Globus pallidus (tissue), 1 donor: ENCODE measurements around the gene RWDD2A.
"Not testable (repeated sequence)": the region's sequence is repeated elsewhere in the genome, so short reads cannot be mapped to it uniquely, and the experiment has no call there.

Source experiments
- DNase-seq: peaks from one replicate; pipeline ENCODE4 v3.0.0-alpha.2; 2015; ENCODE audit warnings: low spot score

RWDD2A gene

DNA sequence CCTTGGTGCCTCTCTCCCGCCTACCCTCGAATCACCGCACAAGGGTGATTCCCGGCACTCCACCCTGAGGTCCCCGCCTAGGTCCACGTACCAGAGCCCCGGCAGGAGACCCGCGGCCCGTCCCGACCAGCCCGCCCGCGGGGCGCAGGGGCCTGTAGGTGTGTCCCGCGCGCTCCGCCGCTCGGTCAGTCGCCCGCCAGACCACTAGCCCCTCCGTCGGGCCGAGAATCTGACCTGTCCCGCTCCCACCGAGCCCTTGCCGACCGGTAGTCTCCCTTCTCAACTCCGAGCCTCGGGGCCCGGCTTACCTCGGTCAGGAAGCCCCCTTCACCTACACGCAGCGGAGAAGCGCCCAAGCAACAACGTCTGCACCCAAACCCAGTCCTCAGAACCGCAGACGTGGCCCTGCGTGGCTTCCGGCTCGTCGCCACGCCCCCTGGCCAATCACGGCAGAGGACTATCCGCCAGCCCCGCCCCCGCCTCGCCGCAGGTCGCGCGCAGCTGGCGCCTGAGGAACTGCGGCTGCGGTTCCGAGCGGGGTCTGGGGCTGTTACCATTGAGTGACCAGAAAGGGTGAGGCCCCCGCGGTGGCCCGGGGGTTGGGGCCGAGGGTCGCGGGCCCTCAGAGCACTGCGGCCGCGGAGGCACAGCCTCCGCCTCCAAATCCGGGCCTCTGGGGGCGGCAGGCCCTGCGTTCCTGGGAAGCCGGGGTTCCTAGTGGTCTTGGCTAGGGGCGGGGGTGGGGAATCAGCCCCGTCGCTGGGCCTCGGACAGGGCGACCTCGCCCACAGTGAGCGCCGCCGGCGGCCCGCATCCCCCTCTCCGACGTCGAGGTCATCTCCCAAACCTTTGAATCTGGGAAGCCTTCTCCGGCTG is at the start of gene RWDD2A, which contains the start of gene PGM3:
TSS of gene RWDD2A (plus strand) at position 487 of the 876 bp plus-strand sequence. CDS start 1,095 bp downstream, outside the sequence.
TSS of gene PGM3 (minus strand) at position 395 of the 876 bp plus-strand sequence. CDS start 2,253 bp downstream, outside the sequence.
- peak; percentile 91 for DNase-seq

DNA sequence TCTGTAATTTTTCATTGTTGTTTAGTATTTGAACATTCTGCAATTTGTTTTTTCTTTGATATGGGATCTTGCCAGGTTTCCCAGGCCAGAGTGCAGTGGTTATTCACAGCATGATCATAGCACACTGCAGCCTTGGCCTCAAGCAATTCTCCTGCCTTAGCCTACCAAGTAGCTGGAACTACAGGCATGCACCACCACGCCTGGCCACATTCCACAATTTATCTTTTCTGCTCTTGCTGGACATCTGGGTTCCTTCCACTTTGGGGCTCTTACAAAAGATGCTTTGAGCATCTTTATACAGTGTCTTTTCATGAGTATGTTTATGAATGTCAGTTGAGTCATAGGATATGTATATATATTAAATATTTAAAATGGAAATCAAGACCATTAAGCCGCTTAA is 42.0 kb upstream of the RWDD2A start:
- DNase-seq: no peak

DNA sequence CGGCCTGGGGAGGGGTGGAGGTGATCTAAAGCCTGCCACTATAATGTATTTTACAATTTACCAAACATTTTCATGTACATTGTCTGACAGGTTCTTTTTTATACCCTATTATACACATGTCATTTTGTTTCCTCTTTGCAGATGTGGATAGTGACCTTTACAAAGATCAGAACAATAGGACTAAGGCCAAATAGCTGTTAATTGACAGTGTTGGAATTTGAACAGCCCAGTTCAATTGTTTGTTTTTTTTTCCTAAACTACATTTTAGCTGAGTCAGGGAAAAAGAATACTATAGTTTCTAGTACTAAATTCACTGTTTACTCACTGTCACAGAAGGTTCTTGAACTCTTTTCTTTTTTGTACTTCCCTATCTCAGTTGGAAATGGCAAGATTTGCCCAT is 40.2 kb upstream of the RWDD2A start:
- DNase-seq: no peak

DNA sequence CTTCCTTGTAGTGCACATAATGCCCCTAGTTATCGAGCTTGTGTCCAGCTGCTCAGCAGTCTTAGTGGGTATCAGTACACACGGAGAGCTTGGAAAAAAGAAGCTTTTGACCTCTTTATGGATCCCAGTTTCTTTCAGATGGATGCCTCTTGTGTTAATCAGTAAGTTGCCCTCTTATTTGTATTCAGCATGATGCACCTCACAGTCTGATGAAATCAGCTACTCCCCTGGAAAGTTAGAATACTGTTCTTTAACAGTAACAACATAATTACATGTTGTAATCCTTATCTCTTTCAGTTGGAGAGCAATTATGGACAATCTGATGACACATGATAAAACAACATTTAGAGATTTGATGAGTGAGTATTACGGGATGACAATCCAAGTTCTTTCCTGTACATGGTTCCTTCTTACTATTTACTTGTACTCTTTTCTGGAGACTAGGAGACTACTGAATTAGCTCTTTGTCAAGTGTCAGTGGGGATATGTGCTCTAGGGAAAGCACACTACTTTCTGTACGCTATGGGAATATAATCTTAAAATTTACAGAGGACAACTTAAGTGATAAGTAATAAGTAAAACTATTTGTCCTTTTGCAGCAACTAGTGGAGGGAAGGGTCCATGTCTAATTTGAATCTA is 39.2 kb upstream of the RWDD2A start:
- no peak for DNase-seq

DNA sequence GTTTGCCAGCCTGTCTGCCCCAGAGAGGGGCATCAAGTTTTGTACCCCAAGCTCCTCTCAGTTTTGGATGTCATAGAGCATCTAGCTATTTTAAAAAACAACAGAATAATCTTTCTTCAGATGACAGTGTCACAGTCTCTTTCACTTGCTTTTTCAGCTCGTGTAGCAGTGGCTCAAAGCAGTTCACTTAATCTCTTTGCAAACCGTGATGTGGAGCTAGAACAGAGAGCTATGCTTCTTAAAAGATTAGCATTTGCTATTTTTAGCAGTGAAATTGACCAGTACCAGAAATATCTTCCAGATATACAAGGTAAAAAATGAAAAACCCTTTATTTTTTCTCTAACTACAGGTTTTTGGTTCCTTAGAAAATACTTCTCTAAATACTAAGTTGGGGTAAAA is 37.4 kb upstream of the RWDD2A start:
- DNase-seq: no peak

DNA sequence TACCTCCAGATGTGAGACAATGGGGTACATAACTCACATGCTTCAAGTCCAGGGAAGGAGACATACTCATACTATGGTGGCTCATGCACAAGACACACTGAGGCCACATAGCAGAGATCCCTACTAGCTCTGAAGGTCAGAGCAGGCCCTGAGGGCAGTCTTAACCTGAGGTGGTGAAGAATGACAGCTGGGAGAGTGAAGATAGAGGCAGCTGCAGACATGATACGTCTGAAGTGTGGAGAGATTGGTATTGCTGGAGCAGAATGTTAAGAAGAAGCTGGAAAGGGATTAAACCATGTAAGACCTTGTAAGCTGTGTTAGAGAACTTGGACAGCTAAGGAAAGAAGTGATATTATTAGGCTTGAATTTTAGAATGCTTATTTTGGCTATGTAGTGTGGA is 33.0 kb upstream of the RWDD2A start:
- no peak for DNase-seq

DNA sequence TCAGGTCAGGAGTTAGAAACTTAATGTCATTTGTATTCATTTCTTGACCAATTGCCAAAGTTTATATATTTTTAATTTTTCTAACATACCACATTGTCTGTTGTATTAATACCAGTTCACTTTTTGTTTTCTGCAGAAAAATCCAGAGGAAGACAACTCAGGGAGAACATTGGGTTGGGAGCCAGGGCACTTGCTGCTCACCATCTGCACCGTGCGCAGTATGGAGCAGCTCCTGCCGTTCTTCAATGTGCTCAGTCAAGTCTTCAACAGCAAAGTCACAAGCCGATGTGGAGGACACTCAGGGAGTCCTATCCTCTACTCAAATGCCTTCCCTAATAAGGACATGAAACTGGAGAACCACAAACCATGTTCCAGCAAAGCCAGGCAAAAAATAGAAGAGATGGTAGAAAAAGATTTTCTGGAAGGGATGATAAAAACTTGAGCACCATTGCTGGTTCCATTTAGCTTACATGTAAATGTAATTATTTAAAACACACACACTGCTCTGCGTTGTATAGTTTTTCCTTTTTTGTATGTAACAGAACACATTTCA is 25.4 kb upstream of the RWDD2A start:
- no peak for DNase-seq

DNA sequence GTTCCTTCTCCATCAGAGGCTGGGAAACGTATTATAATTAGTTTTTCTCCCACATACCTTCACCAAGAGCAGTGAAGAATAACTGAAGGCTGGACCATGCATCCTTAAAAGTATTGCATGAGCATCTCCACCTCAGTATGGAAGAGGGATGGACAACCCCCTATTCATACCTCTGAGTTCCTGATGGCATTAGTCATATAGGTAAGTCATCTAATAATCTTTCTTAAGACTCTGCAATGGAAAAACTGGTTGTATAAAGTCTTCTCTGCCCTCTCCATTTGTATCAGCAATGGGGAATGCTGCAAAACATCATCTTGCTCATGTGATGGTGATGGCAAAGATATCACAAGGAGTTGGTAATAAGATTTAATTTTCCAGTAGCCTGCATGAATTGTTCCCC is 24.6 kb upstream of the RWDD2A start:
- no peak for DNase-seq

DNA sequence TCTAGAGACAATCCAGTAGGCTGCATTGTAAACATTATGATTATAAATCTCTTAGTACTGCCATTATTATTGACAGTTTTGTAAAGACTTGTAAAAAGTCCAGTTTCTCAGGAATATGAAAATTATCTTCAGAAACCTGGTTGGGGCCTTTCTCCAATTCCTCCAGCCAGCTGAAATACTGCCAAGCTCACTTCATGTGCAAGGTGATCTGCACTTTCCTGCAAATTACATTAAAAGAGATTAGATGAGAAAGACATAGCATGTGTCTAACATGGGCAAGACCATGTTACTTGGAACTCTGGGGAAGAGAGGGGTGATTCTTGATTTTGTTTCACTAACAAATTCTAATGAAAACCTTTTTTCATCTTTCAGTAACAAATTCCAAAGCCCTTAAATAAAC is 24.1 kb upstream of the RWDD2A start:
- DNase-seq: no peak

DNA sequence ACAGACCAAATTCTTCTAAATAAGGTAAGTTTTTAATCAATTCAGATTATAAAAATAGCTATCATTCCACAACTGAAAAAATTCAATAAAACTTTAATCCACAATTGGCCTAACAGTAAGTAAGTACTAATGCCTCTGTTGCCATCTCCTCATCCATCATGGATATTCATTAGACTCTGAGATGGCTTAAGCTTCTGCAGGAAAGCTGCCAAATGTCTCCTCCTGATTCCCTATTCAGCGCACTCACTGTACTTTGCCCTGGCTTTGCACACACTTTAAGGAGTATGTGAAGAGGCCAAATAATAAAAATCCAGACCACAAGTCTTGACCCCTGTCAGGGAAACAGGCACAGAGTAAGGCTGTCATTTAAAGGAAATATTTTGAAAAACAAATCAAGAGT is 23.6 kb upstream of the RWDD2A start:
- DNase-seq: peak; percentile 24

DNA sequence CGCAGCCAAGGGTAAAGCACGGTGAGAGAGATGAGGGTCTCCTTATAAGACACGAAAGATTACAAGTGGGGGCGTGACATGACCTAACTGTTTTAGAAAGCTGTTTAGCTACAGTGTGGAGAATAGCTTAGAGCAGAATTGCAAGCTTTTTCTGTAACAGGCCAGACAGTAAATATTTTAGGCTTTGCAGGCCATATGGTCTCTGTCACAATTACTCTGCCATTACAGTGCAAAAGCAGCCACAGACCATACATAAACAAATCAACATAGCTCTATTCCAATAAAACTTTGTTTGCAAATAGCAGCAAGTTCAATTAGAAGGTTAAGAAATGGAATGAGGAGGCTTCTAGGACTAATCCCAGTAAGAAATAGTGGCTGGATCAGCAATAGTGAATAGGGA is 16.9 kb upstream of the RWDD2A start:
- no peak for DNase-seq

DNA sequence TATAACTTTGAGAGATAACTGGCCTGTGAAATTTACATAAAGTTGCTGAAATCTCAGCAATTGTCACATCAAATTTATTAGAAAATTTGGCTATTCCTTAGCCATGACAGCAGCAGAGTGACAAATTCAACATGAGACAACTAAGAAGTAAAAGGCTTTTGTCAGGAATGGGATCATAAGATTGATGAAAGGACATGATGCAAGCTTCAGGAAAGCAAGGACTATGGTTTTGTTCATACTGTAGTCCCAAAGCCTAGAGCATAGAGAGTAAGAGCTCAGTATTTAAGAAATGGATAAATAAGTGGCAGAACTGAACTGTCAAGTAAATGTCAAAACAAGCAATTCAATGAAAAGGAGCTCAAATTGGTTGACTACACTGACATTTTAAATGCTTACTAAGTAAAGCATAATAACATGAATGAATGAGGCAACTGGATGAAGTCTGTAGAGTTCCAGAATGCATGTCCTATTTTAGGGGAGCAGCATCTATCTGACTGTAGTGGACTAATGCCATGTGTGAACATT is 12.7 kb upstream of the RWDD2A start:
- DNase-seq: no peak

DNA sequence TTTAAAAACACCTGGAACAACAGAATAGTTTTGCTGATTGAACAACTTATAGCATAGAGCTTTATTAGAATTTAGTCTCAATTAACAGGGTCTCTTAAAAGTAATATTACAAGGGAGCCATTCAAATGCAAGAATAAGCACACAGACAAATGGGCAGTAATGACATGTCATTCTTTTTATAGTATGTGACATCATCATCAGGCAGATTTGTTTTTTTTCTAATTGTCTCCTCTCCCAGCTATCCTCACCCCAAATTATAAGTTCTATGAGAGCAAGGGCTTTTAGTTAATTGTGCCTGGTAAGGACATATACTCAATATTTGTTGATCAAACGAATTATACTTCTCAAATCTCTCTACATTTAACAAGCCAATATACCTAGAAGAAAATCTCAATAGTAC is 11.0 kb upstream of the RWDD2A start:
- DNase-seq: peak; percentile 24

DNA sequence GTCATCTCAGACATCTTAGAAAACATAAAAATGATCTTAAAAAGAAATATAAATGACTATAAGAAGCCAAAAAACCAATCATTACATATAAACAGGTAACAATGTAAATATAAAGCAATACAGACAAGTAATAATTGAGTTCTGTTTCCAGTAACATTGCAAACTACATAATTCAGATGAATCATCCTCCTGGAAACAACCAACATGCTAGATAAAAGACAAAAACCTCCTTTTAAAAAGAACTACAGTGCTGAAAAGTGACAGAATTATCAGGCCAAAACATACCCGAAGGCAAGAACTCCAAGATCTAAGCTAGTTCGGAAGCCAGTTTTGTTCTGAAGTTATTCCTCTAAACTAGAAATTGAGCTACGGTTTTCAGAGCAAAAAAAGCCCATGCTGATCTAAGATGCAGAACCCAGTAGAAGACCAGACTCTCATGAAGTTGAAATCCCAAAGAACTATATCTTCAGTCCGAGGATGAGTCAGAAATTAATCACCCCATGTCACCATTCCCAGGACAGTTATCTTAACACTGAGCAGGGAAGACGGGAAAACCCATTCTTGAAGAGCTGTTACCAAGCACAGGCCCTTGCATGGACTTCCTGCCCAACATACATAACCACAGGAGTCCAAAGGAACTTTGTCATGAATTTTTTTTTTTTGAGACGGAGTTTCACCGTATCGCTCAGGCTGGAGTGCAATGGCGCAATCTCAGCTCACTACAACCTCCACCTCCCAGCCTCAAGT is 9.9 kb upstream of the RWDD2A start:
- DNase-seq: no peak

DNA sequence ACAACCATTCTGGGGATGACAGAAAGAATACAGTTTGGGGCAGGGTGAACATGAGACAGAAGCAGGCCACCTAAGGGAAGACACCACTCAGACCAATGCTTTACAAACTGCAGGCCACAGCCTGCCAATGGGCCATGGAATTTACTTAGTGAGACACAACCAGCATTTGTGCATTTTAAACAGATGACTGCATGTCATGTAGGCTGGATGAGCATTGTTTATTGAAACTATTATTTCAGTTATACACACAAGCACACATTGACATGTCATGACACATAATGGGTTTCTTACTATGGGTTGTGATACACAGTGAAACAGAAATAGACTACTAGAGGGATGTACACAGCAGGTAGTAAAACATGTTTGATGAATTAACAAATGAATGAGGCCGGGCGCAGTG is 8.1 kb upstream of the RWDD2A start:
- no peak for DNase-seq

DNA sequence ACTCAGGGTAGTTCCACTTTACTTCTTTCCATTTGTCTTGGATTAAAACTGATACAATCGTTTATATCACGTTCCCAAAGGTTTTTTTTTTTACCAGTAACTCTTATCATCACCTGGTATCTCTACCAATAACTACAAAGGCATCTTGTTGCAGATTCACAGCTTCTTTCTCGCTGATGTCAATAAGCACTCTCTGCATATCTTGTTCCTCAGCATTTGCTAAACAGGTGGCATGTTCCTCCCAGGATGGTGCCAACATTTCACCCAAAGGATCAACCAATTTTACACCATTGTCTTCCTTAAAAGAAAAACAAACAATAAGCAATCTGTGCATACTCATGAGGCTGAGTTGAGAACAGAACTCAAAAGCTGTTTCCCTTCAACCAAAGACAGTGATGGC is 4.7 kb upstream of the RWDD2A start:
- no peak for DNase-seq

DNA sequence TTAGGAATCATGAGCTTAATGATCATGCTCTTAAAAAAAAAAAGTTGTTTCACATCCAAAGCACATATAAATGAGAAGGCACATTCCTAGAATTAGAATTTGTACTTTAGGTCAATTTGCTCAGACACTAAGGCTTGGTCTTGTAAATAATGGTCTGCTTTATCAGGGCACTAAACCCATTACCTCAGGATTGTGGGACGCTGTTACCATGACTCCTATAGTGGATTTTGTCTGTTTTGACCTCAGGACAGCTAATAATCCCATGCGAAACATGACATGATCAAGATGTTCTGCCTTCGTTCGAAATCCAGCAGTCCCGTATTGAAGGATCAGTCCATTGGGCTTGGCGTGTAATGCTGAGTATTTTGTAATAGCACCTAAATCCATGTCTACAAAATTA is 2.5 kb upstream of the RWDD2A start:
- no peak for DNase-seq

DNA sequence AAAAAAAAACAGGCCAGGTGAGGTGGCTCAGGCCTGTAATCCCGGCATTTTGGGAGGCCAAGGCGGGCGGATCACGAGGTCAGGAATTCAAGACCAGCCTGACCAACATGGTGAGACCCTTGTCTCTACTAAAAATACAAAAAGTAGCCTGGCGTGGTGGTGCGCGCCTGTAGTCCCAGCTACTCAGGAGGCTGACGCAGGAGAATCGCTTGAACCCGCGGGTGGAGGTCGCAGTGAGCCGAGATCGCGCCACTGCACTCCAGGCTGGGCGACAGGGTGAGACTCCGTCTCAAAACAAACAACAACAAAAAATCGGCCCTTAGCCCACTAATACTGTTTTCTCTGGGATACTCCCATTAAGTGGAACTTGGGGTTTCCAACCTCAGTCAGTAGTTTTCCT is 1.2 kb upstream of the RWDD2A start:
- not testable (repeated sequence) for DNase-seq

DNA sequence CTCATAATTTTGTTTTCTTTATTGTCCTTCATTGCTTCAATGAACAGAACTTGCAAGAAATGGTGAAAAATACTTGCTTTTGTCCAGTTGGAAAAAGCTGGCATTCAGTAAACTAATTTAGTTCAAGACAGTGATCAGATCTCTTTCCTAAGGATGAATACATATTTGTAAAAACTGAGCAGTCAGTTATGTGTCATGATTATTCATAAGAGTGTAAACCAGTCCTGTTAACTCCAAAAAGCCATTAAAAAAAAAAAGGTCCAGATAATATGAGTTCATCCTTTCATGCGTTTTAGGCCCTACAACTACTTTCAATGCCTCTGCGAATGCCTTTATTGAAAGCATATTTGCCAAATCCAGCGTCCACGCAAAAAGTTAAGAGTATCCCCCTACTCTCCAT is 701 bp upstream of the RWDD2A start:
- DNase-seq: no peak

DNA sequence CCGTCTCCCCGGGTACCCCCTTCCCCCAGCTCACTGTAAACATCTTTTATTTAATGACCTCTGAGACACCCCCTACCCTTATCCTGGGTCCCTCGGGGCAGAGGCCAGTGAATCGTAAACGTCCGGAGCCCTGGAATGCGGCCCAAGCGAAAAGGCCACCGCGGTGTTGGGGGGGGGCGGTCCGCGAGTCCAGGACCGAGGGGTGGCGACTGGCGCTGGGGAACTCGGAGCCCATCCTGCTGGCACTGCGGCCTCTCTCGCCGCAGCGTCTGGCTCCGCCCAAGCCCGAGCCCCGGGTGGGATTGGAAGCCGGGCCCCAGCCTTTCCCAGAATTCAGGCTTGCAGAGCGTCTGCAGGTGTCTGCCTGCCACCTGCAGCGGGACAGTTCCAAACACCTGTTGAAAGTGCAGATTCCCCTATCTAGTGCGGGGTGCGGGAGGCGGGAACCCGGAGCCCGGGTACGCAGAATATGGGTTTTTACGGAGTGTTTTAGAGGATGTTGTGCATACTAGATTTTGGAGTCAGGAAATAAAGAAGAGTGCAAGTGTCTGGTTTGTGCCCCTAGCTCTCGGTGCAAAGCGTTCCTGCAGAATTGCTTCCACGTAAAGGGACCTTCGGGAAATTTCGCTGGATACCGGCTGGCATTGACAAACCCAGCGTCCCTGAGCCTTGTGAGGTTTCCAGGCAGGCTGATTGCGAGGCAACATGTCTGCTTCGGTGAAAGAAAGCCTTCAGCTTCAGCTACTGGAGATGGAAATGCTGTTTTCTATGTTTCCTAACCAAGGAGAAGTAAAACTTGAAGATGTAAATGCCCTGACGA is 800 bp downstream of the RWDD2A start:
- DNase-seq: peak; percentile 26

DNA sequence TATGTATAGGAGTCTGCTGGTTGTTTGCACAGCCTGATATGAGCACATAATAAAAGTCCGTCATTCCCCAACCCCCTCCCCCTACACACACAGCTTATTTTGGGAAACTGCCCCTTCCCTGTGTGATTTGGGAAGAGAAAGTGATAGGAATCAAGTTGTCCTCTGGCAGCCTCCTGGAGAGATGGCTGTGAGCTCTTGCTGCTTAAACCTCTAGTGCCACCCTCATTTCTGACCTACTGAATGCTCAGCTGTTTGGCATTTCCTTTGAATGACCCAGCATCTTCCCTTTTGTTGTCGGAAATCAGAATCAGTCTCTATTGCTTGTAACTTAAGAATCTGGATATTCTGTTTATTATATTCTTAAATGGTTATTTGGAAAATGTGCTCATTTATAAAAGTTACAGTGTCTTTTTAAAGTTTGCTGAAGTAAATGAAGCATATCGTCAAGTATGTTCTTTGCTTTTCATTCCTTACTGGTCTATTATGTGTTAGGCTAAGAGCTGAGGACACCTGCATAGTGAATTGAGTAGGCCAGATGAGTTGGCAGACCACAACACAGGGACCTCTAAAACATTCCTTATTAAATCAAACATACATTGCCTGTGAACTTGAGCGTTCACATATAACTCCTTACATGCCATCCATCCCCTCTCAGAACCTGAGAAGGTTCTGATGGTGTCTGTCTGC is 5.5 kb downstream of the RWDD2A start:
- no peak for DNase-seq
